Measurements from ENCODE around the gene RFLNA. TPM values are rescaled to one million over a fixed set of nuclear protein-coding genes. Genes with fewer than 3 reads are reported as not detected.

Gene RFLNA
- total RNA-seq, 4 donors from 2014 or later: 0.72 to 1.6 (median 0.82) TPM

- no peak for DNase-seq (ENCODE audit: low spot score in 2 of 2)
- H3K4me3 ChIP-seq (ENCODE audit: low read depth, poor library complexity, severe bottlenecking): no peak overlapping the region
- no peak for TF ChIP-seq CTCF (IDR thresholded peaks at IDR 0.05)
- no peak for TF ChIP-seq POLR2A (IDR thresholded peaks at IDR 0.05)
- intact Hi-C loops (cut with DNase I; ENCODE audit: low total_unique reads): no loop called here
- 60 to 93% methylated on average over 1 to 14 of the region's 14 CpGs for WGBS, 2 donors
Measured at GRCh38 chr12:124334976-124335375, 40.1 kb downstream of the RFLNA start.

GRCh38 chr12:124335426-124336183, 40.7 kb downstream of the RFLNA start:
- intact Hi-C loops (cut with DNase I; ENCODE audit: low total_unique reads): no loop called here
- no peak for TF ChIP-seq POLR2A (IDR thresholded peaks at IDR 0.05)
- TF ChIP-seq CTCF (IDR thresholded peaks at IDR 0.05): no peak
- no peak for DNase-seq (ENCODE audit: low spot score in 2 of 2)
- no peak overlapping the region for H3K4me3 ChIP-seq (ENCODE audit: low read depth, poor library complexity, severe bottlenecking)
- 86 to 90% methylated on average over 20 to 21 of the region's 21 CpGs for WGBS, 2 donors

- 96 to 97% methylated on average over 11 to 12 of the region's 12 CpGs for WGBS, 2 donors
- H3K4me3 ChIP-seq (ENCODE audit: low read depth, poor library complexity, severe bottlenecking): no peak overlapping the region
- TF ChIP-seq POLR2A (IDR thresholded peaks at IDR 0.05) (no peak), CTCF (IDR thresholded peaks at IDR 0.05) (no peak)
- intact Hi-C loops (cut with DNase I; ENCODE audit: low total_unique reads): no loop called here
- DNase-seq (ENCODE audit: low spot score in 2 of 2): no peak
Measured at GRCh38 chr12:124336184-124336437, 41.2 kb downstream of the RFLNA start.

- no peak overlapping the region for H3K4me3 ChIP-seq (ENCODE audit: low read depth, poor library complexity, severe bottlenecking)
- intact Hi-C loops (cut with DNase I; ENCODE audit: low total_unique reads): no loop called here
- no peak for DNase-seq (ENCODE audit: low spot score in 2 of 2)
- TF ChIP-seq CTCF (IDR thresholded peaks at IDR 0.05) (no peak), POLR2A (IDR thresholded peaks at IDR 0.05) (no peak)
- WGBS, 2 donors: 90 to 93% methylated on average over 39 to 40 of the region's 40 CpGs
Measured at GRCh38 chr12:124336742-124337520, 42.0 kb downstream of the RFLNA start.

GRCh38 chr12:124337622-124338021, 42.7 kb downstream of the RFLNA start:
- DNase-seq (ENCODE audit: low spot score in 2 of 2): no peak
- intact Hi-C loops (cut with DNase I; ENCODE audit: low total_unique reads): no loop called here
- TF ChIP-seq CTCF (IDR thresholded peaks at IDR 0.05): no peak
- no peak for TF ChIP-seq POLR2A (IDR thresholded peaks at IDR 0.05)
- H3K4me3 ChIP-seq (ENCODE audit: low read depth, poor library complexity, severe bottlenecking): no peak overlapping the region
- WGBS, 2 donors: 72 to 74% methylated on average over 14 of the region's 14 CpGs

Measured in lower leg skin (tissue), 4 donors.